ENCODE results near the gene ABCA12. TPM values are rescaled to one million over a fixed set of nuclear protein-coding genes. Genes with fewer than 3 reads are reported as not detected.

Gene ABCA12
- total and polyA plus RNA-seq, 10 of the 15 experiments (the other 5 are each of a cell fraction or from before 2014, with no cell fraction given) = 1.2 to 12.1 (median 6.0) TPM

DNA sequence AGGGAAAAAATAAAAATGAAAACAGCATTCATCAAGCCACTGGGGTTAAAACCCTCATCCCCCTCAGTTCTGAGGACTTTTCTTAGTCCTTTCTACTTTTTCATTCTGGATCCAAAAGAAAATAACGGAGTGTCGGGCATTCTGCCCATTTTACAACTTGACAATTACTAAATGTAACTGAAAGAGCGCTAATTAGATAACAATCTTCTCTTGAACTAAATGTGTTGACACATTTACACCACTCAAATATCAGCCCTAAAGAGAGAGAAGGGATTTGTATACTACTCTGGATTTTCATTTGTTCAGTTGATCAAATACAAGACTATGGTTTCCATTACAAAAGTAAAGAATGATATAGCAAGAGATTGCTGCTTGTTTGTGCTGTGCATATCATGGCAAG is 27.5 kb downstream of the ABCA12 start:
- intact Hi-C loops (cut with micrococcal nuclease; ENCODE audit: unreplicated experiment) = no loop called here
- ChIA-PET POLR2A (no interaction called here), RAD21 (ENCODE audit: unreplicated experiment) (no interaction called here), CTCF (no interaction called here), SMC1A (ENCODE audit: uncharacterized antibody, unreplicated experiment) (no interaction called here)
- no TSS peak for BruUV-seq (replicated peaks)
- Histone ChIP-seq H3K4me3 (no peak overlapping the region), H4K20me1 (ENCODE audit: control insufficient read depth, insufficient read depth) (no peaks in the 10 kb centered on the region), H3K4me2 (ENCODE audit: control insufficient read depth, insufficient read depth) (no peak overlapping the region), H3K9me3 (replicated peaks; ENCODE audit: control insufficient read depth, insufficient read depth, low read length) (no peaks in the 10 kb centered on the region; the same call in 2 of the 3 replicates), H3K27ac (ENCODE audit: control insufficient read depth, insufficient read depth) (no peak overlapping the region), H2AFZ (ENCODE audit: control insufficient read depth, low read depth, low read length) (no peak overlapping the region), H3K9ac (ENCODE audit: control insufficient read depth, insufficient read depth, low read length) (no peak overlapping the region), H3K79me2 (ENCODE audit: control insufficient read depth, insufficient read depth, low read length) (no peaks in the 10 kb centered on the region), H3K36me3 (ENCODE audit: control insufficient read depth in 2 of 2, insufficient read depth in 2 of 2, low read length in 1 of 2) (no peaks in the 10 kb centered on the region), H3K27me3 (replicated peaks in 1 of 2; ENCODE audit: control insufficient read depth in 2 of 2, insufficient read depth in 2 of 2, low read length in 1 of 2) (no peaks in the 10 kb centered on the region), H3K4me1 (ENCODE audit: control insufficient read depth, insufficient read depth, low read length) (peaks cover 5% of the 10 kb centered on the region)
- in situ Hi-C loops (cut with MboI) = no loop called here
- DNase-seq (ENCODE audit: low read depth, low spot score) (no peak), FAIRE-seq (no peak), ATAC-seq (no peak)
- TF ChIP-seq POU2F2 (IDR thresholded peaks at IDR 0.05; ENCODE audit: borderline replicate concordance, low read depth, low read length) (no peak), ASH2L (IDR thresholded peaks at IDR 0.05; ENCODE audit: borderline replicate concordance, low read depth) (no peak), EGR1 (IDR thresholded peaks at IDR 0.05; ENCODE audit: borderline replicate concordance in 1 of 2, low read depth in 2 of 2, low read length in 2 of 2) (no peak), ATF7 (IDR thresholded peaks at IDR 0.05; ENCODE audit: low read depth) (no peak)
- TF ChIP-seq, protein P1, sequence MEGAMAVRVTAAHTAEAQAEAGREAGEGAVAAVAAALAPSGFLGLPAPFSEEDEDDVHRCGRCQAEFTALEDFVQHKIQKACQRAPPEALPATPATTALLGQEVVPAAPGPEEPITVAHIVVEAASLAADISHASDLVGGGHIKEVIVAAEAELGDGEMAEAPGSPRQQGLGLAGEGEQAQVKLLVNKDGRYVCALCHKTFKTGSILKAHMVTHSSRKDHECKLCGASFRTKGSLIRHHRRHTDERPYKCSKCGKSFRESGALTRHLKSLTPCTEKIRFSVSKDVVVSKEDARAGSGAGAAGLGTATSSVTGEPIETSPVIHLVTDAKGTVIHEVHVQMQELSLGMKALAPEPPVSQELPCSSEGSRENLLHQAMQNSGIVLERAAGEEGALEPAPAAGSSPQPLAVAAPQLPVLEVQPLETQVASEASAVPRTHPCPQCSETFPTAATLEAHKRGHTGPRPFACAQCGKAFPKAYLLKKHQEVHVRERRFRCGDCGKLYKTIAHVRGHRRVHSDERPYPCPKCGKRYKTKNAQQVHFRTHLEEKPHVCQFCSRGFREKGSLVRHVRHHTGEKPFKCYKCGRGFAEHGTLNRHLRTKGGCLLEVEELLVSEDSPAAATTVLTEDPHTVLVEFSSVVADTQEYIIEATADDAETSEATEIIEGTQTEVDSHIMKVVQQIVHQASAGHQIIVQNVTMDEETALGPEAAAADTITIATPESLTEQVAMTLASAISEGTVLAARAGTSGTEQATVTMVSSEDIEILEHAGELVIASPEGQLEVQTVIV (IDR thresholded peaks at IDR 0.05; ENCODE audit: borderline replicate concordance, partially characterized antibody) = no peak
- TF ChIP-seq, protein P2, sequence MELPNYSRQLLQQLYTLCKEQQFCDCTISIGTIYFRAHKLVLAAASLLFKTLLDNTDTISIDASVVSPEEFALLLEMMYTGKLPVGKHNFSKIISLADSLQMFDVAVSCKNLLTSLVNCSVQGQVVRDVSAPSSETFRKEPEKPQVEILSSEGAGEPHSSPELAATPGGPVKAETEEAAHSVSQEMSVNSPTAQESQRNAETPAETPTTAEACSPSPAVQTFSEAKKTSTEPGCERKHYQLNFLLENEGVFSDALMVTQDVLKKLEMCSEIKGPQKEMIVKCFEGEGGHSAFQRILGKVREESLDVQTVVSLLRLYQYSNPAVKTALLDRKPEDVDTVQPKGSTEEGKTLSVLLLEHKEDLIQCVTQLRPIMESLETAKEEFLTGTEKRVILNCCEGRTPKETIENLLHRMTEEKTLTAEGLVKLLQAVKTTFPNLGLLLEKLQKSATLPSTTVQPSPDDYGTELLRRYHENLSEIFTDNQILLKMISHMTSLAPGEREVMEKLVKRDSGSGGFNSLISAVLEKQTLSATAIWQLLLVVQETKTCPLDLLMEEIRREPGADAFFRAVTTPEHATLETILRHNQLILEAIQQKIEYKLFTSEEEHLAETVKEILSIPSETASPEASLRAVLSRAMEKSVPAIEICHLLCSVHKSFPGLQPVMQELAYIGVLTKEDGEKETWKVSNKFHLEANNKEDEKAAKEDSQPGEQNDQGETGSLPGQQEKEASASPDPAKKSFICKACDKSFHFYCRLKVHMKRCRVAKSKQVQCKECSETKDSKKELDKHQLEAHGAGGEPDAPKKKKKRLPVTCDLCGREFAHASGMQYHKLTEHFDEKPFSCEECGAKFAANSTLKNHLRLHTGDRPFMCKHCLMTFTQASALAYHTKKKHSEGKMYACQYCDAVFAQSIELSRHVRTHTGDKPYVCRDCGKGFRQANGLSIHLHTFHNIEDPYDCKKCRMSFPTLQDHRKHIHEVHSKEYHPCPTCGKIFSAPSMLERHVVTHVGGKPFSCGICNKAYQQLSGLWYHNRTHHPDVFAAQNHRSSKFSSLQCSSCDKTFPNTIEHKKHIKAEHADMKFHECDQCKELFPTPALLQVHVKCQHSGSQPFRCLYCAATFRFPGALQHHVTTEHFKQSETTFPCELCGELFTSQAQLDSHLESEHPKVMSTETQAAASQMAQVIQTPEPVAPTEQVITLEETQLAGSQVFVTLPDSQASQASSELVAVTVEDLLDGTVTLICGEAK (IDR thresholded peaks at IDR 0.05; ENCODE audit: borderline replicate concordance) = no peak
- WGBS (ENCODE audit: insufficient coverage, insufficient replicate concordance, low lambda C conversion rate, missing lambda C conversion rate) = 98% methylated on average over 3 of the region's 3 CpGs
